DMS79 (cell line): Measurements from ENCODE around the gene GRIA1.

Experiments used
- DNase-seq: peaks from one replicate; lab custom pipeline; 2025; lab: John Stamatoyannopoulos, UW

Gene GRIA1

GRCh38 chr5:153498516-153498915 is 8.0 kb downstream of the GRIA1 start:
- DNase-seq, result no peak

- no peak for DNase-seq
Observed at GRCh38 chr5:153500178-153500577, 9.7 kb downstream of the GRIA1 start.

- DNase-seq, result no peak
Observed at GRCh38 chr5:153504726-153505125, 14.3 kb downstream of the GRIA1 start.

- DNase-seq, result no peak
Observed at GRCh38 chr5:153508700-153509099, 18.2 kb downstream of the GRIA1 start.

GRCh38 chr5:153511622-153512021 is 21.2 kb downstream of the GRIA1 start:
- DNase-seq, result no peak

GRCh38 chr5:153513156-153513555 is 22.7 kb downstream of the GRIA1 start:
- DNase-seq, result no peak

- no peak for DNase-seq
Observed at GRCh38 chr5:153515301-153515700, 24.8 kb downstream of the GRIA1 start.

GRCh38 chr5:153516504-153517240 is 26.2 kb downstream of the GRIA1 start:
- DNase-seq, result no peak

- DNase-seq, result no peak
Observed at GRCh38 chr5:153517241-153517611, 26.8 kb downstream of the GRIA1 start.

GRCh38 chr5:153520137-153520536 is 29.7 kb downstream of the GRIA1 start:
- no peak for DNase-seq

GRCh38 chr5:153520952-153521351 is 30.5 kb downstream of the GRIA1 start:
- no peak for DNase-seq

- no peak for DNase-seq
Observed at GRCh38 chr5:153523211-153523610, 32.7 kb downstream of the GRIA1 start.

- no peak for DNase-seq
Observed at GRCh38 chr5:153523831-153524230, 33.4 kb downstream of the GRIA1 start.

- no peak for DNase-seq
Observed at GRCh38 chr5:153525536-153525935, 35.1 kb downstream of the GRIA1 start.

- no peak for DNase-seq
Observed at GRCh38 chr5:153530357-153531143, 40.1 kb downstream of the GRIA1 start.

- no peak for DNase-seq
Observed at GRCh38 chr5:153533546-153533945, 43.1 kb downstream of the GRIA1 start.

GRCh38 chr5:153534102-153534501 is 43.6 kb downstream of the GRIA1 start:
- no peak for DNase-seq

GRCh38 chr5:153537207-153537606 is 46.7 kb downstream of the GRIA1 start:
- DNase-seq, result no peak

- DNase-seq, result no peak
Observed at GRCh38 chr5:153539983-153540382, 49.5 kb downstream of the GRIA1 start.

- no peak for DNase-seq
Observed at GRCh38 chr5:153542536-153542935, 52.1 kb downstream of the GRIA1 start.

GRCh38 chr5:153543288-153543687 is 52.8 kb downstream of the GRIA1 start:
- DNase-seq, result no peak

GRCh38 chr5:153543959-153544470 is 53.5 kb downstream of the GRIA1 start:
- DNase-seq, result no peak

- no peak for DNase-seq
Observed at GRCh38 chr5:153544706-153545105, 54.2 kb downstream of the GRIA1 start.
